Mesenchymal stem cell (in vitro differentiated cells and primary cell): ENCODE data around the gene TUBB4B.

Experiments used
- DNase-seq: peaks from one replicate; pipeline ENCODE4 v3.0.0-alpha.2; 2013
- H2AFZ ChIP-seq: one replicate; pipeline ENCODE4 v1.6.1; 2013; ENCODE audit warnings: low read depth, mild to moderate bottlenecking, control low read depth, inconsistent platforms, low read length, moderate library complexity
- H2AK5ac ChIP-seq: 2 replicates; pipeline ENCODE4 v1.6.1; 2013; ENCODE audit warnings: low read length, moderate library complexity, mild to moderate bottlenecking, inconsistent platforms; ENCODE audit not compliant: severe bottlenecking
- H2BK120ac ChIP-seq: one replicate; pipeline ENCODE4 v1.6.1; 2013; ENCODE audit warnings: low read depth, mild to moderate bottlenecking, inconsistent platforms, low read length, moderate library complexity
- H2BK12ac ChIP-seq, 2 experiments: one replicate each; pipeline ENCODE4 v1.6.1; 2013; ENCODE audit warnings: inconsistent platforms in 2 of 2, low read length in 2 of 2, mild to moderate bottlenecking in 2 of 2, moderate library complexity in 2 of 2, control low read depth in 1 of 2
- H2BK15ac ChIP-seq: one replicate; pipeline ENCODE4 v1.6.1; 2013; ENCODE audit warnings: mild to moderate bottlenecking, low read depth, inconsistent platforms; ENCODE audit not compliant: poor library complexity, severe bottlenecking
- H2BK5ac ChIP-seq: 2 replicates; pipeline ENCODE4 v1.6.1; 2013; ENCODE audit warnings: low read depth, mild to moderate bottlenecking, low read length, control low read depth, inconsistent platforms; ENCODE audit not compliant: poor library complexity, severe bottlenecking
- H3K14ac ChIP-seq, 2 experiments: one replicate each; pipeline ENCODE4 v1.6.1; 2013; ENCODE audit warnings: inconsistent platforms in 2 of 2, low read length in 2 of 2, control low read depth in 1 of 2, mild to moderate bottlenecking in 1 of 2, moderate library complexity in 1 of 2
- H3K18ac ChIP-seq, 2 experiments: one replicate each; pipeline ENCODE4 v1.6.1; 2013; ENCODE audit warnings: inconsistent platforms in 2 of 2, low read length in 2 of 2, control low read depth in 1 of 2, low read depth in 1 of 2, mild to moderate bottlenecking in 1 of 2
- H3K23ac ChIP-seq, 2 experiments: one replicate each; pipeline ENCODE4 v1.6.1; 2013; ENCODE audit warnings: inconsistent platforms in 2 of 2, low read length in 2 of 2, mild to moderate bottlenecking in 2 of 2, moderate library complexity in 2 of 2, control low read depth in 1 of 2
- H3K27ac ChIP-seq: 2 replicates; pipeline ENCODE4 v1.5.1; 2013; ENCODE audit warnings: mild to moderate bottlenecking, moderate library complexity, low read length, control low read depth, inconsistent platforms; ENCODE audit not compliant: poor library complexity, severe bottlenecking
- H3K27me3 ChIP-seq, 2 experiments: 2 replicates each; pipeline versions ENCODE4 v1.6.1 to v1.7.0; 2013; ENCODE audit warnings: low read length in 2 of 2, mild to moderate bottlenecking in 2 of 2, moderate library complexity in 2 of 2, control low read depth in 1 of 2, inconsistent platforms in 1 of 2; ENCODE audit not compliant: control insufficient read depth in 1 of 2, insufficient read depth in 1 of 2
- H3K36me3 ChIP-seq, 2 experiments: 2 replicates each; pipeline versions ENCODE4 v1.6.1 to v1.7.0; 2013; ENCODE audit warnings: low read length in 2 of 2, control low read depth in 1 of 2, inconsistent platforms in 1 of 2, low read depth in 1 of 2, mild to moderate bottlenecking in 1 of 2; ENCODE audit not compliant: insufficient read depth in 2 of 2, control insufficient read depth in 1 of 2
- H3K4ac ChIP-seq, 2 experiments: one replicate each; pipeline ENCODE4 v1.6.1; 2013; ENCODE audit warnings: inconsistent platforms in 2 of 2, low read length in 2 of 2, mild to moderate bottlenecking in 2 of 2, moderate library complexity in 2 of 2, control low read depth in 1 of 2, low read depth in 1 of 2
- H3K4me1 ChIP-seq: 2 replicates; pipeline ENCODE4 v1.6.1; 2013; ENCODE audit warnings: low read depth, low read length, control low read depth; ENCODE audit not compliant: control insufficient read depth, insufficient read depth
- H3K4me2 ChIP-seq: 2 replicates; pipeline ENCODE4 v1.6.1; 2013; ENCODE audit warnings: low read length, mild to moderate bottlenecking, inconsistent platforms; ENCODE audit not compliant: poor library complexity, severe bottlenecking
- H3K4me3 ChIP-seq, 2 experiments: 2 replicates each; pipeline versions ENCODE4 v1.5.1 to v1.7.0; 2013; ENCODE audit warnings: low read length in 2 of 2, mild to moderate bottlenecking in 2 of 2, control low read depth in 1 of 2, low read depth in 1 of 2; ENCODE audit not compliant: insufficient read depth in 1 of 2
- H3K79me1 ChIP-seq: replicated peaks from 2 replicates; pipeline ENCODE4 v1.6.1; 2013; ENCODE audit warnings: mild to moderate bottlenecking, control low read depth, low read length, inconsistent platforms; ENCODE audit not compliant: poor library complexity, severe bottlenecking
- H3K9ac ChIP-seq: 2 replicates; pipeline ENCODE4 v1.7.0; 2013; ENCODE audit warnings: mild to moderate bottlenecking, low read length, moderate library complexity
- H3K9me3 ChIP-seq: 2 replicates; pipeline ENCODE4 v1.7.0; 2013; ENCODE audit warnings: mild to moderate bottlenecking, low read length; ENCODE audit not compliant: control insufficient read depth
- H4K8ac ChIP-seq: one replicate; pipeline ENCODE4 v1.6.1; 2013; ENCODE audit warnings: inconsistent platforms, mild to moderate bottlenecking, low read length, moderate library complexity
- H4K91ac ChIP-seq: one replicate; pipeline ENCODE4 v1.6.1; 2013; ENCODE audit warnings: mild to moderate bottlenecking, low read length, inconsistent platforms
- WGBS: methylation state at CpG from one replicate; pipeline ENCODE4 v1.1.7; 2013; ENCODE audit warnings: mixed read lengths; 5-methylcytosine and 5-hydroxymethylcytosine counted together

TUBB4B gene

DNA sequence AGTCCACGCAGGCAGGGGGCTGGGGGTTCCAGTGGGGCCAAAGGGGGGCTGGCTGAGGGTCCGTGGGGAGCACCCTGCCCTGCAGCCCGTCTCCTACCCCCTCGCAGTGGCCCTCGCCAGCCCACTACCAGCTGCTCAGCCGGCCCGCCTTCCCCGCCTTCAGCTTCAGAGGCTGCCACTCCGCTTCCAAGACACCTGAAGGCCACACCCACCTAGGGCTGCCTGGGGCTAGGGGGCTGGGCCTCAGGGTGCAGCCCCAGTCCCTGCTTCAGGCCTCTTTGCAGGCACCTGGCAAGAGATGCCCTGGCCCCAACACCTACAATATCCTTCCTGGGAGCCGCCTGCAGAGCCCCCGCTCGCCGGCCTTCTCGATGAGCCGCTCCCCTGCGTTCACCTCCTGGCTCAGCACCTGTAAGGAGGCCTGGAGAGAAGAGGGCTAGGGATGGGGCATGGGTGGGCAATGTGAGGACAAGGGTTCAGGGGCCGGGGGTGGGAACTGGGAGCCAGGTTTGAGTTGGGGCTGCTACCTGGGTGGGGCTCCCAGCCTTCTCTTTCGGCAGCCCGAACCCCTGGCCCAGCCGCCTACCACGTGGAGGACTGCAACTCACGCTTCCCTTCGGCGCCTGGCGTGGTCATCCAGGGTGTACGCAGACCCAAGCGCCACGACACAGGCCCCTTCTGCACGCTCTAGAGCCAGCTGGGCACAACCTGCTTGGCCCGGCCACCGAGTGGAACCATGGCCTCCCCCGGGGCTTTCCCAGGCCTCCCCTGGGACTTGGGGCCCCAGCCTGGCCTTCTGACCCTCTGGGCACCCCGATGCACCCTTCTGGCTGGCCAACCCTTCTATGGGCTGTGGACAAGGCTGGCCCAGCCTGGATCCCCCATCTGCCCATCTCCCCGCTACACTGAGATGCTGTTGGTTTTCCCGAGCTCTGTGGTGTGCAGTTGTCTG, 11.7 kb downstream of the TUBB4B start:
- WGBS: 90% methylated on average over 33 of the region's 35 CpGs
- no peaks in the 10 kb centered on the region for H3K9me3 ChIP-seq
- H3K27me3 ChIP-seq: peaks cover 0 to 5% of the 10 kb centered on the region in 2 experiments
- no peak for DNase-seq
- H4K91ac ChIP-seq: no peak overlapping the region
- H2BK5ac ChIP-seq: no peak overlapping the region
- H2BK15ac ChIP-seq: no peak overlapping the region
- H3K18ac ChIP-seq: no peak overlapping the region
- no peak overlapping the region for H2AK5ac ChIP-seq
- no peak overlapping the region for H3K14ac ChIP-seq
- no peak overlapping the region for H4K8ac ChIP-seq
- H2BK120ac ChIP-seq: no peak overlapping the region
- H3K23ac ChIP-seq: no peak overlapping the region
- no peak overlapping the region for H3K4me3 ChIP-seq
- H3K79me1 ChIP-seq: peaks cover 9% of the 10 kb centered on the region
- H3K27ac ChIP-seq: no peak overlapping the region
- H2BK12ac ChIP-seq: no peak overlapping the region
- H3K4ac ChIP-seq: no peak overlapping the region
- no peak overlapping the region for H3K9ac ChIP-seq
- peaks cover 0 to 16% of the 10 kb centered on the region in 2 experiments for H3K36me3 ChIP-seq
- H3K4me1 ChIP-seq: peaks cover 34% of the 10 kb centered on the region
- H3K4me2 ChIP-seq: no peak overlapping the region
- no peak overlapping the region for H2AFZ ChIP-seq

DNA sequence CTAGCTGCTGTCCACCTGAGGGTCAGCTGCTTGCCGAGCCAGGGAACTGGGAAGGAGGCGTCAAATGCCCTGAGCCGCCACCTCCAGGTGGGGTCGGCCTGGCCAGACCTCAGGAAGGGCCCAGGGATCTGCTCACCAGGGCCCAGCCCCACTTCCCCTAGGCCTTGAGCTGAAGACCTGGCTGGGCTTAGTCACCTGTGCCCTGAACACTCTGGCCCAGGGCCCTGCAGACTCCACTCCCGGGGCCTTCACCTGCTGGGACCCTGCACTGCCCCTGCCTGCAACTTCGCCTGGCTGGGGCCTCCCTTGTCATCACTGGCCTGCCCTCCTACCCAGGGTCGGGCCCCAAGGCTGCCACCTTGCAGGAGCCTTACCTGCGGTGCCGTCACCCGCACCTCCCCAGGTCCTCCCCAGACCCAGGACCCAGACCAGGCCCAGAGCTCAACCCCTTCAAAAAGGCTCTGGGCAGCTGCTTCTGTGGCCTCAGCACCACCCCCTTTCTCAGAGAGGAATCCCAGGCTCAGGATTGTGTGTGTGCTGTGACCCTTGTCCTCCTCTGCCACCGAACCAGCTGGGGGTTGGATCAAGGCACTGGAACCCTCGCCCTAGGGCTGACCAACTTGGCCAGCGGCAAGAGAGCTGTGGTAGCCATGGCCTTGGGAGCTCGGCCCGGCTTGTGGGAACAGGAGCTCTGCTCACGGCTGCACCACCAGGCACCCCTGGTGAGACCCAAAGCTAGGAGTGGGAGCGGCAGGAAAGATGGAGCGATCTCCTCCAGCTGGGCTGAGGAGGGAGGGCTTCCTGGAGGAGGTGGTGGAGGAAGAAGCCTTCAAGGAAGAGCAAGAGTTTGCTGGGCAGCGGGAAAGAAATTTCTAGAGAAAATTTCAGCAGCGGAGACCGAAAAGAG, 12.9 kb downstream of the TUBB4B start:
- WGBS: 69% methylated on average over 21 of the region's 21 CpGs

DNA sequence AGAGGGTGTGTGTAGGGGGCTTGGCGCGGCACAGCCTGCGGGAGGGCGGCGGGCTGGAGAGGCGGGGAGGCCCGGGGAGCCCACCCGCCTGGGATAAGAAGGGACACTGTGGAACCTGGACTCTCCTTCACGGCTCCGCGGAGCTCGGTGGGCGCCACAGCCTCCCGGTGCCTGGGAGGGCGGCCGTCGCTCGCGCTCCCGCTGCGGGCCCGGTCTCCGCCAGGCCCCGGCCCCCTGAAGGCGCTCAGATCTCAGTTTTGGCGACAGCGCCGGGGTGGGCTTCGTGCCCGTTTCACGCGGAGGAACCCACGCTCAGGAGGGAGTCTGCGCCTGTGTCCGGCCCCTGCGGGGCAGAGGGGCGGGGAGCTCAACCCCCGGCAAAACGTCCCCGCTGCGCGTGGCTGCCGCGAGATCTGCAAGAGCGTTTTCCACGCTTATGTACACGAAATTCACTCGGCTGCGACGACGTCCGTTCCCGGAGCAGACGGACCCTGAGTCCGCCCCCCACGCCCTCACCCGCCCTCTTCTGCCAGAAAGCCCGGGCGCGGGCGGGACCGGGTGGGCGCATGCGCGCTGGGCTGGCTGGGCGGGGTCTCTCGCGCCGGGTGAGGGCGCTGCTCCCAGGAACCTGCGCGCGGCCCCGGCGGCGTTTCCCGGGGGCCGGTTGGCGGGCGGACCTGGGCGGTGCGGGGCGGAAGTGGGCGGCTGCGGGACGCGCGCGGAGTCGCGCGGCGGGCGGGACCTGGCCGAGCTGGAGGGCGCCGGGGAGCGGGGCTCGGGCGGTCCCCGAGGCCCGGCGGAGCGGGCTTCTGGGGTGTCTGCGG, 13.7 kb downstream of the TUBB4B start, which contains the start of gene NELFB:
Gene NELFB (plus strand): TSS at position 704 of the 824 bp plus-strand sequence.
- Histone ChIP-seq H3K4me3 (peak within 1 kb of the TSS; percentile 93 to 97), H2BK15ac (peak within 1 kb of the TSS; percentile 93), H3K4me2 (peak within 1 kb of the TSS; percentile 92), H2BK5ac (peak within 1 kb of the TSS; percentile 40), H3K14ac (peak within 1 kb of the TSS in 1 of 2 experiments; percentile 93), H3K36me3 (peaks cover 12 to 31% of the 10 kb centered on the region in 2 experiments), H3K79me1 (peaks cover 14% of the 10 kb centered on the region), H3K18ac (peak within 1 kb of the TSS; percentile 84 to 86), H2AK5ac (no peak within 1 kb of the TSS), H3K27ac (no peak within 1 kb of the TSS), H3K4ac (peak within 1 kb of the TSS; percentile 91 to 93), H4K91ac (peak within 1 kb of the TSS; percentile 85), H3K27me3 (no peaks in the 10 kb centered on the region), H2BK120ac (peak within 1 kb of the TSS; percentile 85), H2BK12ac (peak within 1 kb of the TSS in 1 of 2 experiments; percentile 32), H3K23ac (peak within 1 kb of the TSS in 1 of 2 experiments; percentile 75), H4K8ac (peak within 1 kb of the TSS; percentile 56), H3K4me1 (peaks cover 36% of the 10 kb centered on the region), H2AFZ (peak within 1 kb of the TSS; percentile 85), H3K9me3 (no peaks in the 10 kb centered on the region), H3K9ac (peak within 1 kb of the TSS; percentile 90)
- peak; percentile 81 for DNase-seq
- WGBS: under 1% methylated on average over 44 of the region's 105 CpGs

More for the DNA sequence above, 12.9 kb downstream of the TUBB4B start:
- Histone ChIP-seq H3K79me1 (peaks cover 11% of the 10 kb centered on the region), H3K18ac (peak overlapping the region; percentile 84 to 86), H3K23ac (peak overlapping the region in 1 of 2 experiments; percentile 75), H2AK5ac (no peak overlapping the region), H3K9ac (peak overlapping the region; percentile 88), H3K4me2 (peak overlapping the region; percentile 92), H3K14ac (no peak overlapping the region), H3K4me3 (peak overlapping the region; percentile 88 to 93), H3K4ac (peak overlapping the region; percentile 54 to 93), H4K91ac (no peak overlapping the region), H4K8ac (peak overlapping the region; percentile 35), H2BK5ac (no peak overlapping the region), H2BK12ac (no peak overlapping the region), H3K27ac (no peak overlapping the region), H2AFZ (no peak overlapping the region), H2BK120ac (peak overlapping the region; percentile 56), H3K9me3 (no peaks in the 10 kb centered on the region), H2BK15ac (no peak overlapping the region), H3K36me3 (peaks cover 8 to 26% of the 10 kb centered on the region in 2 experiments), H3K4me1 (peaks cover 36% of the 10 kb centered on the region), H3K27me3 (peaks cover 0 to 5% of the 10 kb centered on the region in 2 experiments)
- peak; percentile 23 for DNase-seq
